ENCODE data around the gene MACROD2. TPM values are rescaled to one million over a fixed set of nuclear protein-coding genes. Genes with fewer than 3 reads are reported as not detected.

The MACROD2 gene
- total RNA-seq, 1 experiment from 2014 or later: 3.1 TPM

DNA sequence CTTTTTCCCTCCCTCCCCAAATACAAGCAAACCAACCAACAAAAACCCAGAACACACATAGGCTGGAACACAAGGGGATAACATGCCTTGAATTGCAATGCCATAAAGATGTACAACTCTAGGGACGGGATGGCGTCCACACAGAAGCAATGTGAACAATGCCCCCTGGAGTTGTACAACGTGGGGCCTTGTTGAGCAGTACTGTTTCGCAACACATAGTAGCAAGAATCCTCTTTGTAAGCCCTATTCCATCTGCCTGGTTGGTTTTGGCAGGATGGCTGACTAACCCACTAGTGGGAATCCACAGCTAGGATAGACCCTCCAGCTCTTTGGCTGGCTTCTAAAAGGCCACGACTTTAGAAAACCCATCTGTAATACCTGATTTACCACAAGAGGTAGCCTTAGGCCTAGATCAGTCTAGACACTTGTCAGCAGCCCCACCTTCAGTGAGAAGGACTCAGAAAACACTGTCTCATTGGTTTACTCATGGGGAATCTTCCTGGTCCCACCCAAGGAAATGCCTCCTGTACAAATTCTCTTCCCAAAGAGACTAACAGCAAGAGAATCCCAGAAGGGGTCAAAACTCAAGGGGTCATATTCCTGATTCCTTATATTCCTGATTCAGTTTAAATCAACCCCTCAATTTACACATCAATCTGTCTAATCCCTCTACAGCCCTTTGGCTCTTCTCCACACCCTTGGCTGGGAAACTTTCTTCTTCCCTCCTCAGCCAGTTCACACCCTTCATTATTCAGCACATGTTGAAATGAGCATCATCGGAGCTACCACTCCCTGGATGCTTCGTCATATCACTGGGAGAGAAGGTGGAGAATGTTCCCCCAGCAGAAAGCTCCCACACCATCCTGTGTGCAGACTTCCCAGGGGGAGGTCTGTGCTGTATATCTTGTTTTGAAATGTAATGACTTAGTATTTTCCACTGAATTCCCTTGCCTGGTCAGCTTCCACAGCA lies 964.5 kb downstream of the MACROD2 start:
- ChIA-PET CTCF (interaction anchor here (0.5 to 1.6 kb wide), 19 partner anchors 9 to 1736 kb away, joined by 3 to 6 read pairs (median 3); partner anchors contain the start of gene FLRT3), POLR2A (interaction anchor here (0.5 to 3.8 kb wide), 17 partner anchors 8 to 1474 kb away, joined by 3 to 22 read pairs (median 3); partner anchors contain the start of gene FLRT3)
- Mint-ChIP-seq H3K36me3 (ENCODE audit: insufficient read depth, unreplicated experiment) (no peaks in the 10 kb centered on the region), H3K4me1 (ENCODE audit: insufficient read depth, unreplicated experiment) (peaks cover 41% of the 10 kb centered on the region), H3K4me3 (ENCODE audit: unreplicated experiment) (no peak overlapping the region), H3K9me3 (ENCODE audit: unreplicated experiment) (no peaks in the 10 kb centered on the region), H3K27me3 (ENCODE audit: insufficient read depth, unreplicated experiment) (no peaks in the 10 kb centered on the region), H3K27ac (ENCODE audit: low read depth, unreplicated experiment) (peak overlapping the region; percentile 55)
- TF ChIP-seq, protein P1, sequence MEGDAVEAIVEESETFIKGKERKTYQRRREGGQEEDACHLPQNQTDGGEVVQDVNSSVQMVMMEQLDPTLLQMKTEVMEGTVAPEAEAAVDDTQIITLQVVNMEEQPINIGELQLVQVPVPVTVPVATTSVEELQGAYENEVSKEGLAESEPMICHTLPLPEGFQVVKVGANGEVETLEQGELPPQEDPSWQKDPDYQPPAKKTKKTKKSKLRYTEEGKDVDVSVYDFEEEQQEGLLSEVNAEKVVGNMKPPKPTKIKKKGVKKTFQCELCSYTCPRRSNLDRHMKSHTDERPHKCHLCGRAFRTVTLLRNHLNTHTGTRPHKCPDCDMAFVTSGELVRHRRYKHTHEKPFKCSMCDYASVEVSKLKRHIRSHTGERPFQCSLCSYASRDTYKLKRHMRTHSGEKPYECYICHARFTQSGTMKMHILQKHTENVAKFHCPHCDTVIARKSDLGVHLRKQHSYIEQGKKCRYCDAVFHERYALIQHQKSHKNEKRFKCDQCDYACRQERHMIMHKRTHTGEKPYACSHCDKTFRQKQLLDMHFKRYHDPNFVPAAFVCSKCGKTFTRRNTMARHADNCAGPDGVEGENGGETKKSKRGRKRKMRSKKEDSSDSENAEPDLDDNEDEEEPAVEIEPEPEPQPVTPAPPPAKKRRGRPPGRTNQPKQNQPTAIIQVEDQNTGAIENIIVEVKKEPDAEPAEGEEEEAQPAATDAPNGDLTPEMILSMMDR (IDR thresholded peaks at IDR 0.05; ENCODE audit: unreplicated experiment): no peak
- DNase-seq (ENCODE audit: unreplicated experiment): peak; percentile 75
- intact Hi-C loops (cut with micrococcal nuclease): loop anchor here (5.0 kb wide), 1 partner anchor 278 kb away; no protein-coding TSS in a partner anchor
- no TSS peak for BruUV-seq (replicated peaks)

- intact Hi-C loops (cut with micrococcal nuclease): loop anchor here (5.0 kb wide), 1 partner anchor 276 kb away; no protein-coding TSS in a partner anchor
- Mint-ChIP-seq H3K4me3 (ENCODE audit: unreplicated experiment) (no peak overlapping the region), H3K4me1 (ENCODE audit: insufficient read depth, unreplicated experiment) (peaks cover 35% of the 10 kb centered on the region), H3K36me3 (ENCODE audit: insufficient read depth, unreplicated experiment) (no peaks in the 10 kb centered on the region), H3K27ac (ENCODE audit: low read depth, unreplicated experiment) (peak overlapping the region; percentile 55), H3K27me3 (ENCODE audit: insufficient read depth, unreplicated experiment) (no peaks in the 10 kb centered on the region), H3K9me3 (ENCODE audit: unreplicated experiment) (no peaks in the 10 kb centered on the region)
- BruUV-seq (replicated peaks): no TSS peak
- CTCF ChIA-PET: interaction anchor here (0.6 to 1.6 kb wide), 9 partner anchors 10 to 1514 kb away, joined by 3 to 6 read pairs (median 3); no protein-coding TSS in a partner anchor
- TF ChIP-seq, protein P1 (IDR thresholded peaks at IDR 0.05; ENCODE audit: unreplicated experiment): no peak
- POLR2A ChIA-PET: interaction anchor here (1.6 to 3.8 kb wide), 5 partner anchors 9 to 626 kb away, joined by 3 to 22 read pairs (median 14); partner anchors contain the start of gene FLRT3
- DNase-seq (ENCODE audit: unreplicated experiment): no peak
These were observed 965.5 kb downstream of the MACROD2 start for GRCh38 chr20:14960831-14961230.

- TF ChIP-seq, protein P1 (IDR thresholded peaks at IDR 0.05; ENCODE audit: unreplicated experiment): no peak
- ChIA-PET POLR2A (interaction anchor here (0.6 to 2.7 kb wide), 24 partner anchors 10 to 679 kb away, joined by 3 to 16 read pairs (median 3); partner anchors contain the start of gene FLRT3), CTCF (interaction anchor here (0.6 to 1.2 kb wide), 3 partner anchors 10 to 264 kb away, joined by 3 to 8 read pairs (median 3); no protein-coding TSS in a partner anchor)
- DNase-seq (ENCODE audit: unreplicated experiment): peak; percentile 87
- Mint-ChIP-seq H3K27me3 (ENCODE audit: insufficient read depth, unreplicated experiment) (no peaks in the 10 kb centered on the region), H3K4me1 (ENCODE audit: insufficient read depth, unreplicated experiment) (peaks cover 35% of the 10 kb centered on the region), H3K4me3 (ENCODE audit: unreplicated experiment) (no peak overlapping the region), H3K36me3 (ENCODE audit: insufficient read depth, unreplicated experiment) (no peaks in the 10 kb centered on the region), H3K27ac (ENCODE audit: low read depth, unreplicated experiment) (peak overlapping the region; percentile 57), H3K9me3 (ENCODE audit: unreplicated experiment) (no peaks in the 10 kb centered on the region)
- intact Hi-C loops (cut with micrococcal nuclease): loop anchor here (1.0 to 5.0 kb wide), 3 partner anchors 30 to 626 kb away; partner anchors contain the start of gene FLRT3
- no TSS peak for BruUV-seq (replicated peaks)
These were observed 967.9 kb downstream of the MACROD2 start for GRCh38 chr20:14963262-14963663.

DNA sequence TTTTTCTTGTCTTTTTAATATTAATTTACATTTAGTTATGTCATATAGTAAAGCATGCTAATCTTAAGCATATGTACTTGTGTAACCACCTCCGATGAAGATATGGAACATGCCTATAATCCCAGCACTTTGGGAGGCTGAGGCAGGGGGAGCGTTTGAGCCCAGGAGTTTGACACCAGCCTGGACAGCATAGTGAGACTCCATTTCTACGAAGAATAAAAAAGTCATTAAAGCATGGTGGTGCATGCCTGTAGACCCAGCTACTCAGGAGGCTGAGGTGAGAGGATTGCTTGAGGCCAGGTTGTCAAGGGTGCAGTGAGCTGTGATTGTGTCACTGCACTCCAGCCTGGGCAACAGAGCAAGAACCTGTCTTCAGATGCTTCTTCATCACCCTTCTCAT lies 970.9 kb downstream of the MACROD2 start:
- Mint-ChIP-seq H3K36me3 (ENCODE audit: insufficient read depth, unreplicated experiment) (no peaks in the 10 kb centered on the region), H3K4me1 (ENCODE audit: insufficient read depth, unreplicated experiment) (peaks cover 23% of the 10 kb centered on the region), H3K4me3 (ENCODE audit: unreplicated experiment) (no peak overlapping the region), H3K27me3 (ENCODE audit: insufficient read depth, unreplicated experiment) (no peaks in the 10 kb centered on the region), H3K27ac (ENCODE audit: low read depth, unreplicated experiment) (no peak overlapping the region), H3K9me3 (ENCODE audit: unreplicated experiment) (no peaks in the 10 kb centered on the region)
- POLR2A ChIA-PET: no interaction called here
- DNase-seq (ENCODE audit: unreplicated experiment): no peak
- intact Hi-C loops (cut with micrococcal nuclease): no loop called here
- TF ChIP-seq, protein P1 (IDR thresholded peaks at IDR 0.05; ENCODE audit: unreplicated experiment): no peak
- CTCF ChIA-PET: interaction anchor here (0.6 kb wide), 2 partner anchors 25 to 1194 kb away, joined by 3 to 4 read pairs; no protein-coding TSS in a partner anchor
- no TSS peak for BruUV-seq (replicated peaks)

All from MCF 10A (cell line).